CD8-positive, alpha-beta memory T cell (primary cell): ENCODE data around the gene PDCD10. TPM values are rescaled to one million over a fixed set of nuclear protein-coding genes. Genes with fewer than 3 reads are reported as not detected.

Experiments used
- CTCF ChIA-PET: fragments of 350-600 bp; sonication (Branson Sonifier 250); formaldehyde crosslinking; loops from one replicate; lab custom pipeline; 2021; ENCODE audit warnings: antibody characterized with exemption; lab: Charles Lee
- POLR2A ChIA-PET: fragments of 350-600 bp; sonication (Branson Sonifier 250); formaldehyde crosslinking; loops from one replicate; lab custom pipeline; 2021; ENCODE audit warnings: antibody characterized with exemption; lab: Charles Lee
- DNase-seq, 5 donors: peaks; one replicate each; pipeline versions ENCODE4 v3.0.0 to v3.0.0-alpha.2; 2020 to 2022; ENCODE audit warnings: mixed read lengths in 1 of 5
- H3K27ac ChIP-seq: one replicate; pipeline ENCODE4 v1.7.0; 2013; ENCODE audit warnings: low read depth, mild to moderate bottlenecking, low read length, moderate library complexity
- H3K27me3 ChIP-seq: 2 replicates; pipeline ENCODE4 v1.7.0; 2013; ENCODE audit warnings: low read length, mild to moderate bottlenecking; ENCODE audit not compliant: insufficient read depth, poor library complexity, severe bottlenecking
- H3K36me3 ChIP-seq: 2 replicates; pipeline ENCODE4 v1.7.0; 2013; ENCODE audit warnings: mild to moderate bottlenecking, low read length, moderate library complexity; ENCODE audit not compliant: insufficient read depth
- H3K4me1 ChIP-seq: 2 replicates; pipeline ENCODE4 v1.7.0; 2013; ENCODE audit warnings: mild to moderate bottlenecking, low read length, moderate library complexity; ENCODE audit not compliant: insufficient read depth
- H3K4me3 ChIP-seq: 2 replicates; pipeline ENCODE4 v1.7.0; 2013; ENCODE audit warnings: mild to moderate bottlenecking, low read length
- H3K9me3 ChIP-seq: 2 replicates; pipeline ENCODE4 v1.7.0; 2013; ENCODE audit warnings: mild to moderate bottlenecking, low read length
- H3K27ac Mint-ChIP-seq, 8 donors: one replicate each; pipeline ENCODE4 v1.8.0; 2020 to 2021; ENCODE audit warnings: mixed read lengths in 8 of 8, mild to moderate bottlenecking in 6 of 8, inconsistent platforms in 3 of 8, moderate library complexity in 3 of 8
- H3K27me3 Mint-ChIP-seq, 2 donors: one replicate each; pipeline ENCODE4 v1.8.0; 2020 to 2021; ENCODE audit warnings: mixed read lengths in 2 of 2, mild to moderate bottlenecking in 1 of 2, moderate library complexity in 1 of 2
- H3K36me3 Mint-ChIP-seq, 3 donors: one replicate each; pipeline ENCODE4 v1.8.0; 2020 to 2021; ENCODE audit warnings: mixed read lengths in 3 of 3, inconsistent platforms in 1 of 3, mild to moderate bottlenecking in 1 of 3
- H3K4me1 Mint-ChIP-seq, 3 donors: one replicate each; pipeline ENCODE4 v1.8.0; 2020 to 2021; ENCODE audit warnings: mixed read lengths in 3 of 3, inconsistent platforms in 1 of 3, mild to moderate bottlenecking in 1 of 3
- H3K4me3 Mint-ChIP-seq, 7 donors: one replicate each; pipeline ENCODE4 v1.8.0; 2020 to 2021; ENCODE audit warnings: mixed read lengths in 7 of 7, mild to moderate bottlenecking in 6 of 7, moderate library complexity in 4 of 7, inconsistent platforms in 2 of 7
- H3K9me3 Mint-ChIP-seq, 5 donors: one replicate each; pipeline ENCODE4 v1.8.0; 2020 to 2022; ENCODE audit warnings: mixed read lengths in 5 of 5, mild to moderate bottlenecking in 3 of 5, moderate library complexity in 2 of 5, inconsistent platforms in 1 of 5
- polyA plus RNA-seq: library from polyadenylated mRNA; unstranded; fragments of 300-500 nt; fragmentation: Illumina TruSeq; gene quantifications from one replicate; pipeline ENCODE4 v1.2.3, GENCODE V29; 2021
- total RNA-seq, 2 experiments: library from RNA; stranded (reverse); gene quantifications; one replicate each; pipeline ENCODE4 v1.2.3, GENCODE V29; 2021

The PDCD10 gene
- total and polyA plus RNA-seq, 3 experiments from 2014 or later: 78.7 to 95.1 (median 81.3) TPM

GRCh38 chr3:167740961-167741587 is 6.4 kb upstream of the PDCD10 start:
- DNase-seq: peak in 1 of 5 donors; percentile 29
- Mint-ChIP-seq H3K27me3 (no peaks in the 10 kb centered on the region), H3K4me1 (peaks cover 9 to 15% (median 12%) of the 10 kb centered on the region in 3 donors), H3K4me3 (peak overlapping the region in 1 of 7 donors; percentile 18), H3K9me3 (no peaks in the 10 kb centered on the region), H3K36me3 (no peaks in the 10 kb centered on the region), H3K27ac (no peak overlapping the region)
- Histone ChIP-seq H3K27ac (no peak overlapping the region), H3K27me3 (no peaks in the 10 kb centered on the region), H3K36me3 (no peaks in the 10 kb centered on the region), H3K4me1 (peaks cover 7% of the 10 kb centered on the region), H3K9me3 (no peaks in the 10 kb centered on the region), H3K4me3 (no peak overlapping the region)
- ChIA-PET CTCF (interaction anchor here (0.8 to 2.2 kb wide), 6 partner anchors 8 to 361 kb away, joined by 3 to 5 read pairs (median 4); partner anchors contain the start of gene ZBBX), POLR2A (no interaction called here)

- H3K36me3 ChIP-seq: no peaks in the 10 kb centered on the region
- Mint-ChIP-seq H3K27me3 (no peaks in the 10 kb centered on the region), H3K36me3 (no peaks in the 10 kb centered on the region), H3K9me3 (no peaks in the 10 kb centered on the region), H3K4me3 (no peak overlapping the region), H3K4me1 (peaks cover 9 to 15% (median 12%) of the 10 kb centered on the region in 3 donors), H3K27ac (no peak overlapping the region)
- CTCF ChIA-PET: interaction anchor here (2.2 kb wide), 1 partner anchor 16 kb away, joined by 5 read pairs; no protein-coding TSS in a partner anchor
- POLR2A ChIA-PET: no interaction called here
- no peak overlapping the region for H3K4me3 ChIP-seq
- no peaks in the 10 kb centered on the region for H3K9me3 ChIP-seq
- H3K27ac ChIP-seq: no peak overlapping the region
- H3K4me1 ChIP-seq: peaks cover 7% of the 10 kb centered on the region
- H3K27me3 ChIP-seq: no peaks in the 10 kb centered on the region
- DNase-seq: no peak
These were observed 4.6 kb upstream of the PDCD10 start for GRCh38 chr3:167739190-167739810.

GRCh38 chr3:167738037-167738436 is 3.3 kb upstream of the PDCD10 start:
- Histone ChIP-seq H3K4me3 (no peak overlapping the region), H3K36me3 (no peaks in the 10 kb centered on the region), H3K27me3 (no peaks in the 10 kb centered on the region), H3K9me3 (no peaks in the 10 kb centered on the region), H3K27ac (no peak overlapping the region), H3K4me1 (peaks cover 19% of the 10 kb centered on the region)
- DNase-seq: no peak
- Mint-ChIP-seq H3K27ac (peak overlapping the region in 1 of 8 donors; percentile 5), H3K27me3 (no peaks in the 10 kb centered on the region), H3K4me1 (peaks cover 9 to 15% (median 12%) of the 10 kb centered on the region in 3 donors), H3K36me3 (no peaks in the 10 kb centered on the region), H3K4me3 (peak overlapping the region in 1 of 7 donors; percentile 35), H3K9me3 (no peaks in the 10 kb centered on the region)
- ChIA-PET POLR2A (no interaction called here), CTCF (no interaction called here)

- Histone ChIP-seq H3K36me3 (no peaks in the 10 kb centered on the region), H3K27ac (no peak overlapping the region), H3K9me3 (no peaks in the 10 kb centered on the region), H3K4me1 (peaks cover 28% of the 10 kb centered on the region), H3K4me3 (no peak overlapping the region), H3K27me3 (no peaks in the 10 kb centered on the region)
- no peaks in the 10 kb centered on the region for H3K27me3 Mint-ChIP-seq
- ChIA-PET CTCF (no interaction called here), POLR2A (no interaction called here)
- H3K4me1 Mint-ChIP-seq: peaks cover 9 to 15% (median 12%) of the 10 kb centered on the region in 3 donors
- DNase-seq: no peak
- H3K9me3 Mint-ChIP-seq: no peaks in the 10 kb centered on the region
- peak overlapping the region in 6 of 7 donors; percentile 21 to 75 (median 40) for H3K4me3 Mint-ChIP-seq
- peaks cover 0 to 5% (median 0%) of the 10 kb centered on the region in 3 donors for H3K36me3 Mint-ChIP-seq
- peak overlapping the region in 1 of 8 donors; percentile 17 for H3K27ac Mint-ChIP-seq
These were observed 2.3 kb upstream of the PDCD10 start for GRCh38 chr3:167736997-167737396.

- peaks cover 0 to 6% (median 2%) of the 10 kb centered on the region in 3 donors for H3K36me3 Mint-ChIP-seq
- Histone ChIP-seq H3K36me3 (no peaks in the 10 kb centered on the region), H3K4me3 (peak overlapping the region; percentile 75), H3K27me3 (no peaks in the 10 kb centered on the region), H3K9me3 (no peaks in the 10 kb centered on the region), H3K4me1 (peaks cover 28% of the 10 kb centered on the region), H3K27ac (no peak overlapping the region)
- no peak for DNase-seq
- H3K4me1 Mint-ChIP-seq: peaks cover 9 to 15% (median 12%) of the 10 kb centered on the region in 3 donors
- H3K9me3 Mint-ChIP-seq: no peaks in the 10 kb centered on the region
- ChIA-PET POLR2A (no interaction called here), CTCF (interaction anchor here (1.1 to 1.9 kb wide), 3 partner anchors 18 to 53 kb away, joined by 3 to 4 read pairs (median 3); no protein-coding TSS in a partner anchor)
- H3K27ac Mint-ChIP-seq: no peak overlapping the region
- peak overlapping the region in 1 of 7 donors; percentile 34 for H3K4me3 Mint-ChIP-seq
- H3K27me3 Mint-ChIP-seq: no peaks in the 10 kb centered on the region
These were observed 1.6 kb upstream of the PDCD10 start for GRCh38 chr3:167736264-167736787.

- H3K27ac Mint-ChIP-seq: no peak within 1 kb of the TSS
- no peaks in the 10 kb centered on the region for H3K27me3 Mint-ChIP-seq
- Histone ChIP-seq H3K4me1 (peaks cover 29% of the 10 kb centered on the region), H3K9me3 (no peaks in the 10 kb centered on the region), H3K36me3 (no peaks in the 10 kb centered on the region), H3K27ac (peak within 1 kb of the TSS; percentile 86), H3K4me3 (peak within 1 kb of the TSS; percentile 75), H3K27me3 (no peaks in the 10 kb centered on the region)
- POLR2A ChIA-PET: interaction anchor here (0.9 kb wide), 1 partner anchor 14 kb away, joined by 3 read pairs; no protein-coding TSS in a partner anchor
- H3K36me3 Mint-ChIP-seq: peaks cover 0 to 6% (median 2%) of the 10 kb centered on the region in 3 donors
- peaks cover 4 to 14% (median 13%) of the 10 kb centered on the region in 3 donors for H3K4me1 Mint-ChIP-seq
- CTCF ChIA-PET: interaction anchor here (0.9 to 1.9 kb wide), 4 partner anchors 8 to 52 kb away, joined by 3 to 4 read pairs (median 3); no protein-coding TSS in a partner anchor
- H3K9me3 Mint-ChIP-seq: no peaks in the 10 kb centered on the region
- H3K4me3 Mint-ChIP-seq: peak within 1 kb of the TSS in 1 of 7 donors; percentile 34
- DNase-seq: peak in 4 of 5 donors; percentile 70 to 84 (median 75)
These were observed 794 bp upstream of the PDCD10 start, which contains the start of gene SERPINI1 for GRCh38 chr3:167735233-167736138. TSS of gene SERPINI1 (plus strand) at chr3:167735721. CDS start at chr3:167789129, 53,408 bp downstream.

GRCh38 chr3:167733961-167734497 is 663 bp downstream of the PDCD10 start:
- no peak overlapping the region for H3K4me3 Mint-ChIP-seq
- H3K4me1 ChIP-seq: peaks cover 44% of the 10 kb centered on the region
- POLR2A ChIA-PET: no interaction called here

More at GRCh38 chr3:167733961-167734497, 663 bp downstream of the PDCD10 start:
- Histone ChIP-seq H3K27ac (peak overlapping the region; percentile 86), H3K36me3 (no peaks in the 10 kb centered on the region), H3K4me3 (peak overlapping the region; percentile 75), H3K9me3 (no peaks in the 10 kb centered on the region), H3K27me3 (no peaks in the 10 kb centered on the region)
- no peak overlapping the region for H3K27ac Mint-ChIP-seq
- CTCF ChIA-PET: no interaction called here
- H3K36me3 Mint-ChIP-seq: peaks cover 0 to 6% (median 2%) of the 10 kb centered on the region in 3 donors
- peaks cover 14 to 25% (median 19%) of the 10 kb centered on the region in 3 donors for H3K4me1 Mint-ChIP-seq
- H3K9me3 Mint-ChIP-seq: no peaks in the 10 kb centered on the region
- no peaks in the 10 kb centered on the region for H3K27me3 Mint-ChIP-seq
- DNase-seq: no peak
